Activated CD8-positive, alpha-beta memory T cell treated with anti-CD3 and anti-CD28 coated beads for 4 hours (primary cell): ENCODE results near the gene NEGR1.

Experiments used
- DNase-seq, 2 donors: peaks; one replicate each; pipeline ENCODE4 v3.0.0-alpha.2; 2020; ENCODE audit warnings: low read depth in 2 of 2

NEGR1 gene

DNA sequence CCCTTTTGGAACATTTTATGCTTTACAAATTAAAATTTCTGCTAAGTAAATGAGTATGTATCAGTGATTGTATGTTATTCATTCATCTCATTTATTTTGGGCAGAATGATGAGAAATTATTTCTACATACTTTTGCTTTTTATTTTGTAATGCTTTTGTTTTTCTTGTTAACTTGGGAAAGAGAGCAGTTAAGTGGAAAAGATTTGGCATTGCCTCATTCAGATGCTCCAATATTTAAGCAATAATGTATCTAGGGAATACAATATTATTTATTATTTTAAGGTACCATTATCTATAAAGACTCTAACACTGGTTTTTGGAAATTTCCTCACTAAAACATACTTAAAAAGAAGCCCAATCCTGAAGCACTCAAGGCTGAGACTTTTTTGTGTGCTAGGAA lies 431.8 kb downstream of the NEGR1 start:
- DNase-seq, result no peak

DNA sequence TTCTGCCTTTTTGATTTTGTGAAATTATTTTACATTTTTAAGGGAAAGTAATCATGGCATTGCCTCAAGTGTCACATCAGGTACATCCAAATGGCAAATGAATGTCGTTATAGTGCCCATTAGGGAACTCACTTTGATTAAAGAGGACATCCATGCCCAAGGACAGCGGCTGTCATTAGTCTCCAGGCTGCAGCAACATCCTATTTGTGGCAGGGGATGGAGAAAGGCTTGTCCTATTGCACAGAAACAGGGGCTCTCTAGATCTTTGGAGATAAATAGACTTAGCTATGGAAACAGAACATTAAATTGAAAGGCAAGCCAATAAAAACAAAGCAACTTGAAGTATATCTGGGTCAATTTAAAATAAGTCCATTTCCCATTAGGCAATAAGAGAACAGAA lies 439.3 kb downstream of the NEGR1 start:
- DNase-seq, result no peak

DNA sequence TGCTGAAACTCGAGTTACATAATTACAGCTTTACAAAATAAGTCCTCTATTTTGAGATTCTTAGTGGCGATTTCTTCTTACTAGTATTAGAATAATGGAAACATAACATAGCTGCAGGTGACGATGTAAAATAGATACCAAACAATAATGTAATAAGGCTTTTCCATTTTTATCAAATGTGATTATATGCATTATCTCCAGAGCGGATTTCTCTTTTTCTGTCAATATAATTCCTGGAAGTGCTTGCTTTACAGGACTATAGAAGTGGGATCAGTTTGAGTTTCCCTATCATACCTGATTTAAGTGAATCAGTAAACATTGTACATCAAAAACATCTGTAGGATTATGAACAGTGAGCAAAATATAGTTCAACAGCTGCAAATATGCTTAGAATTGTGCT lies 442.5 kb downstream of the NEGR1 start:
- DNase-seq, result no peak

DNA sequence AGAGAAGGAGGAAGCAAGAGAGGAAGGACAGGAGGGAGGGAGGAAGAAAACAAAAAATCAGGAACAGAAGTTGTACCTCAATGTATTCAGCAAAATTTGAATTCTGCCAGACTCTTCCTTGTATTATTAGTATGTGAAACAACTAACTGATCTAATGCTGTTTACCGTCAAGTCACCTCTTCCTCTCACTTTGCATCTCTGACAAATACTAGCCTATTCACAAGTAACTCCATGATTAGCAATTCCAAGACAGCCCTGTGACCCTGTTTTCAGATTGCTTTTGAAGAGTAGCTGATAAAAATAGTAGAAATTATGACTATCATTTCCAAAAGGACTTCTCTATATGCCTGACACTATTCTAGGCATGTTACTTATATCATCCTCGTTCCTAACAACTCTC lies 445.4 kb downstream of the NEGR1 start:
- DNase-seq, result no peak

DNA sequence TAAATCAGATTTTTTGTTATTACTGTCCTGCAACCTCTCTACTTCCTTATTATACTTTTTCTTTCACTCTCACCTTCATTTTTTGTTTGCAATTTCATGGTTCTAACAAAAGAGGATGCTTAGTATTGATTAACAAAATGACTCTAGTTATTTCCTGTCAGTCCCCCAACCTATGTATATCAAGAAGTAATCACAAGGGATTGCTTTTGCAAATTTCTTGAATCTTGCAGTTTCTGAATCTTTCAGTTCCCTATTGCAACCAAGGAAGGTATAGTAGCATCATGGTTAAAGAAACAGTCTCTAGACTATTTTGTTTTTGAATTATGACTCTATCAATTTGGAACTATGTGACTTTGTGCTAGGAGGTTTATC lies 446.9 kb downstream of the NEGR1 start:
- DNase-seq, result no peak

DNA sequence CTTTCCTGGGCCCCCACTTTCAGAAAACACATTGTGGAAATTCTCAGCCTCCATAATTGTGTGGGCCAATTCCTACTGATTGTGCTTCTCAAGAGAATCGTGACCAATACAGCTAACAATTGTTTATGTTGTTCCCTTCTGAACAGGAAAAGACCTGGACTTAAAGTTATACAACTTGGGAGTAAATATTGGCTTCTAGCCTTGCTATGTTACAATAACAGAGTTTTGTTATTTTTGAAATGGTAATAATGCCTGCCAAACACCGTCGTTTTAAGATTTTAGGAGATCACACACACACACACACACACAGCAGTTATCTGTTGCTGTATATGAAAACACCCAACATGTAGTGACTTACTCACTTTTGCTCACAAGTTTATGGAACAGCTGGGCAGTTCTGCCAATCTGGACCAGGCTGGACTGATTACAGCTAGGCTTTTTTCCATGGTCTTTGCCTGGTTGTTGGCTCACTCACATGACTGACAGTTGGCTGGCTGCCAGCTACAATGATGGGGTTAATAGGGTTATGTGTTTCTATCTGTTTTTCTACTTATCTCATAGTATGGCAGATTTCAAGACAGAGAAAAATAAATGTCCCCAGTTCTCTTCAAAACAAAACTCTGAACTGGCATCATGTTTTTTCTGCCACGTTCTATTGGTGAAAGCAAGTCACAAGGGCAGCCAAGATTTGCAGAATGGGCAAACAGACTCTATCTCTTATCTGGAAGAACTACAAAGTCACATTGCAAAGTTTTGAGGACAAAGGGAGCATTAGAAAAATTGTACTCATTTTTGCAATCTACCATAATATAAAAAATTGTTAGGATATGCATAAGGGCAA lies 447.5 kb downstream of the NEGR1 start:
- no peak for DNase-seq

DNA sequence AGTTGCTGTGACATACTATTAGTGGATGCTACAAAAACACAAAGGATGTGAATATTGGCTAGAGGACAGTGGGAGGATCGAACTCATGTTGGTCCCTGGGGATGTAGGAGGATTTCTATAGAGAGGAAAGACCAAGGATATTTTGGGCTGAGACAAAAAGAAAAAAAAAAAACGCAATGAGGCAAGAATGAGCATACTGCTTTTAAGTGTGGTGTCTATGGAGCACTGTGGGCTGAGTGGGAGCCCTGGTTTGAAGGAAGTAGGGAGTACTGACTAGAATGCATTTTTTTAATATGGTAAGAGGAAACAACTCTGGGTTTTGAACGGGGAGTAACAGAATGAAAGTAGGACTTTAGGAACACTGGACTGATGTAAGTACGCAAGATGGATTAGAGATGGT lies 450.7 kb downstream of the NEGR1 start:
- no peak for DNase-seq

DNA sequence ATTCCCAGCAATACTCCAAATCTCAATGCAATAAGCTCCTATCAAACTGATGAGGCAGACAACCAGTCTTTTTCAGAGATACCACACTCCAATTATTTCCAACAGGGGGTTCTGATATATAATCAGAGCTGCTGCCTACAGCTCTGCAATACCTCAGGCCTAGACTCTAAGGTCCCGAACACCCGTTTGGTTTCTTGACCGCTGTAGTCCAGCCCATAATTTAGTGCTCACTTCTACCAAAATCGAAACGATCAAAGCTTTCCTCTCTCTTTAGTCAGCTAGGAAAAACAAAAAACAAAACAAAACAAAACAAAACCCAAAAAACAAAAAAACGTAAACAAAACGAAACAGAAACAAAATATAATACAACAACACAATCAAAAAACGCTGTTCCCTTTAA lies 453.0 kb downstream of the NEGR1 start:
- no peak for DNase-seq

DNA sequence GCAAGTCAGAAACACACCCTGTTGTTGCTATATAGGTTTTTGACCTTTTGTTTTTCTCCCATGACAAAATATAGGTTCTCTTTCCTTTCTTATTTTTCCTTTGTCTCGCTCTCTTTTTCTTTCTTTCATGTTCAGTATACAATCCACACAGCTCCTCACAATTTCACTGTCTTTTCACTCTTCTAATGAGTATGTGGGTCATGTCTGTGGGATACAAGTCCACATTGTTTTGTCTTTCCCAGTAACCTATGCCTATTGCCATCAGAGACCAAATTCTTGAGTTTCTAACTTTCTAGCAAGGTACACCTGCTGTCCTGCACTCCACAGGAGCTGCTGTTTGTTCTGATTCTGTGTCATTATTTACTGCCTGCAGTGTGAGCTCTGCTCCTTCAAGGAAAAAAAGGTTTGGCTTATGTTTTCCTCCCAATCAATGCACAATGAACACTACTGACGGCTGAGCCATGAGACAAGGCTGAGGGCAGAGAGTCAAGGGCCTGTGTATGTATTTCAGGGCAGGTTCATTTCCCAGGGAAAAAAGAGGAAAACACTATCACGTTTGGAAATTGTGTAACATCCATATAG lies 453.8 kb downstream of the NEGR1 start:
- no peak for DNase-seq

DNA sequence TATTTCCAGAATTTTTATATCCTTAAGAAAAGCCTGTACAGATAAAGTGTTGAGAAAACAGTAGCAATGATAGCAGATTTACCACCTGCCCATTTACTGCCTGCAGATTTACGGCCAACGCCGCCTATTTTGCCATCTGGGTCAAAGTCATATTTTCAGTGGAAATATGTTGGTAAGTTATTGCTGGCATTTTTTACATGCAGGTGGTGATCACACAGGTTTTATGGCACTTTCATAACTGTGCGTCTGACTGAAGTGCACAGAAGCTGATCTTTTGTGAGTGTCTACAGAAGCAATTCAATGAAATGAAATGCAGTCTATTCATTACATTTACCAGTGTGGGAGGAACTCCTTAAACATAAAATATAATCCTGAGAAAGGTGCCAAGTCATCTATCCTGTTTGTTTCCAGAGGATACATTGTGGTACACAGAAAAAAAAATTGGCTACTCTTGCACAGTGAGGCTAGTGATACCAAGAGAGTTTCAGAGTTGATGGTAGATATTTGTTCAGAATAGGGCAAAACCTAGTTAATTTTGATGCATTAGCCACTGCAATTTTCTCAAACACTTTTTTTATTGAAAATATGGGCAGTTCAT lies 458.5 kb downstream of the NEGR1 start:
- DNase-seq, result no peak

DNA sequence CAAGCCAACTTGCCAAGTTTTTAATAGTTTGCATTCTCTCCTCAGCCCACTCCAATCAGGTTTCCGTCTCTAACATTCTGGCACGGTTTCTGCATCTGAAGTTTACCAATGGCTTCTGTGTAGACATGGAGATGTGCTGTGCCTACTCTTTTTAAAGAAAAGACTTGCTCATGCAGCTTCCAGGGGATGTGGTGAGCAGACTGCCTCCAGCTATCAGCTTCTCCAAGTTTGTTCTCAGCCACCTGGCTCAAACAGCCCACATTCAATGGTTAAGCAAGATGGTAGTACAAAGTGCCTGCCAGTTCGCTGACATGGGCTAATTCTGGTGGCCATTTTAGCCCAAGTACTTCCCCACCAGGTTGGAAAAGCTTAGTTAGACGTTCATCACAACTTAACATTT lies 465.3 kb downstream of the NEGR1 start:
- DNase-seq, result no peak

DNA sequence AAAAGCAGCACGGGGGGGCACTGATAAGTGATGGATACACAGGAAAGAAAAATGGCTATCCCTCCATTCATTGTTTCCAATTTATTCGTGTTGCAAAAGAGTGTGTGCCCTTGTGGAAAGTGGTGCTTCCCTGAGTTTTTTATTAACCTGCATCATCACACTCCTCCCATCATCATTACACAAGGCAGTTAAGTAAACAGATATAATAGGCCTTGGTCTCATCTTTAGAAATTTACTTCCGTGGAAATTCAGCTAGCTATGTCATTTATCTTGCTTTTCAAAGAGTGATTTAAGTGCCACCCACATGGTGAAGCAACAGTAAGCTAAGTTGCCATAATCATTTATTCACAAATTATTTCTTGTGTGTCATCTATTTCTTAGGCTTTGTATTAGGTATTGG lies 473.3 kb downstream of the NEGR1 start:
- no peak for DNase-seq

DNA sequence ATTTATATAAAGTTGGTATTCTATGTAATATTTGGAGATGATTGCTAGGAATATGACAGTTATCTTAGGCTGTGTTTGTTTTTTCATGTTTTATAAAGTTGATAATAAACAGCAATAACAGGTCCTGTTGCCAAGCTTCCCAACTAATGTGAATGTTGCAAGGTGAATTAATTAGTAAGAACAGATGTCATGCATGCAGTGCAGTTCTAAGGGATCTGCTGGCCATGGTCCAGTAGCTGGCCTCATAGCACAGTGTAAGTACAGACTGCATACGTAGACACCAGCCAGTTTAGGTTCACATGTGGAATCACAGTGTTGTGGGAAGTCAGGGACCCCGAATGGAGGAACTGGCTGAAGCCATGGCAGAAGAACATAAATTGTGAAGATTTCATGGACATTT lies 478.2 kb downstream of the NEGR1 start:
- DNase-seq, result no peak

DNA sequence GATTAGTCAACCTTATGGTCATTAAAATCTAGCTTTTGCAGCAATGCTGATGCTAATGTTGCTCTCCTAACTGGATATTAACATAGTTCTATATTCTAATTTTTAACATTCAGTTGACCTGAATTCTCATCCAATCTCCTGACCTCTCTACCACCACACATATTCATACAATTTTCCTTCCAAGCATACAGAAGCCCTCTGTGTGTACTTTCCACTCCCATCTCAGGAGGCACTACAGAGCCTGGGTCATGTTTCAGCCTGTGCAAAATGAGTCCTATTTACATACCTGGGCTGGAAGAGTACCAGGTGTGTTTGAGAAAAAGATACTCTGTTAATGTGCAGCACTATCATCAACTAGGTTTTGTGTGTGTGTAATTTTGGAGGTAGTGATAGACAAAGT lies 486.3 kb downstream of the NEGR1 start:
- DNase-seq, result no peak

DNA sequence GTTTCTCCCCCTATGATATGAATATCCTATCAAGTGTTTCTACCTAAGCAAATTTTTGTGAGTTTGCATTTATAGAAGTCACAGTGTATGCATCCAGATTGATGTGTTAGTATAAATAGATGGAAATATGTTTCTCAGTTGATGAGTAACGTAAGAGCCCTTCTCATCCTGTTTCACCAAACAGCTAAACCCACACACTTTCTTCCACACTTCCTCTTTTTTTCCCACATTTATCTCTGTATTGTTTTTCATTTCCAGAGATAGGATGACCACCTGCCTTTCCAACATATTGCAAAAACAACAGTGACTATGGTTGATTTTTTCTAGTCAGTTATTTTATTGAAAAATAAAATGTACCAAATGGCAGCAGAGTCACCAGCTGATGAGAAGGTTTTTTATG lies 490.1 kb downstream of the NEGR1 start:
- DNase-seq, result no peak

DNA sequence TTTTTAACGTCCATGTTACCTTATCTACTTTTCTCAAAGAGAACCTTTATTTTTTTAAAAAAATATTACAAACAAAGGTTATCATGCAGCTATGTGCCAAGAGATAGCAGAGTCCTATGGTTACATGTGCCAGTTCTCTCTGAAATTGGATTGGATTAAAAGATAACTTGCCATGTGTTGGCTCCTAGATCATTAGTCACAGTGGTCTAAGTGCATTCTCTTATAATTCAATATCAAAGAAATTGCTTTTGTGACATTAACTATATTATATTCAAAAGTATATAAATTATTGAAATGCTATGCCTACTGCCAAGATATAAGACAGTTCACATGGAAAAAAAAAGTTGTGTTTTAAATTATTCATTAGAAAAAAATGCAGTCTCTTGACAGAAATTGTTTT lies 494.2 kb downstream of the NEGR1 start:
- no peak for DNase-seq

DNA sequence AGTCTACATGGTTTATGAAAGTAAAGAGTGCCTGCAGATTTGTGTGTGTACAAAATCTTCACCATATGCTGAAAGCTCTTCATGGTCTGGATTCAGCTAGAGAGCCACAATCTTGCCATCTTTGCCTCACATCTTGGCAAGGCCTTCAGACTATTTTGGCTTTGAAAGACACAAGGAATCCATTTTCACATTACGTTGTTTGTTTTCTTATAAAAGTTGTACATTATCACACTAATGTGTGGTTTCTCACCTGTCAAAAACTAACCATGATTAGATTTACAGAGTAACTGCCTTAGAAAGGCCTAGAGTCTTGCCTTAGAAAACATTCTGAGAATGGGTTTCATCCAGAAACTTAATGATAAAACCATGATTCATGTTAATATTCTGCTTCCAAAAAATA lies 494.6 kb downstream of the NEGR1 start:
- DNase-seq, result no peak

DNA sequence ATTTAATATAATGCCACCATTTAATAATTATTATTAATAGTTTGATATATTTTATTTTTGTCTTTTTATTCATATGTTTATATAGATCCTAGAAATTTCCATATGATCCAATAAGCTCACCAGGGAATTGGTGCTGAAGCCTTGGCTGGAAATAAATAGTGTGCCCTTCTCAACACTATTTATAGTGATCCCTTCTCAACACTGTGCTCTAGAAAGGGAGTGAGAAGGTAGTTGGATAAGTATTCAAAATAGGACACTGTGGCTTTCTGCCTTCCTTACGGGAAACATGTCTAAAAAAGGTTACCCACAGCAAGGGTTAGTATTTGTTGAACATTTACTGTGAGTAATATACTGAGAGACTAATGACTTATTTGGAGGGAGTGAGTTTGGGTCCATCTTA lies 496.1 kb downstream of the NEGR1 start:
- no peak for DNase-seq

DNA sequence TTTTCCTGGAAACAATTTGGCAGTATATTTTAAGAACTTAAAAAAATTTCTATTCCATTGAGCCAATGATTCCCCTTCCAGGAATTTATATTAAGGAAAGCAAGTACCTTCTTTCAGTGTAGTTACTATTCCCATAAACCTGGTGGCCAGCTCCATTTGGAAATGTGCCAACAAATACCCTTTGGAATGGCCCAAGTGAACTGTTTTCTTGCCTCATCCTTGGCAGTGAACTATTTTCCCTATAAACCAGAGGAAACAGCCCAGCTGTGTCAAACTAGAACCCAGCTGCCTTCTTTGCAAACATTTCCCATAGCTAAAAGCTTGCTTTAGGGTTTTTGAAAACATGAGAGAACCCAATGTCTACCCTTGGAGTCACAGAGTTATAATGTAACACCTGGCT lies 496.9 kb downstream of the NEGR1 start:
- no peak for DNase-seq

DNA sequence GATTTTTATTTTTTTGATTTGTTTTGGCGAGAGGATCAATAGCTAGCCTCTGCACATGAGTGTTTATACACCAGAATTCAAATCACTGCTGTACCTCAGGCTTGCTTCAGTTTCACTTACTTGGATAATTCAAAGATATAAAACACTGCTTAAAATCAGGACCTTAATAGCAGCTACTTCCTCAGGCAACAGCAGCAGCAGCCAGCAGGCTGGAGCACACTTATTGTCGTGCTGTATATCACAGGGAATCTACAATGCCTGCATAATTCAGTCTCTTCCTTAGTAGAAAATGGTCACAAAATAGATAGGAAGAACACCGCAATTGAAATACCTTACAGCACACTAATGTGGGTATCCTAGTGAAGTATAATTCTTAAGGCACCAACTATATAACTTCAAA lies 497.3 kb downstream of the NEGR1 start:
- DNase-seq, result no peak

DNA sequence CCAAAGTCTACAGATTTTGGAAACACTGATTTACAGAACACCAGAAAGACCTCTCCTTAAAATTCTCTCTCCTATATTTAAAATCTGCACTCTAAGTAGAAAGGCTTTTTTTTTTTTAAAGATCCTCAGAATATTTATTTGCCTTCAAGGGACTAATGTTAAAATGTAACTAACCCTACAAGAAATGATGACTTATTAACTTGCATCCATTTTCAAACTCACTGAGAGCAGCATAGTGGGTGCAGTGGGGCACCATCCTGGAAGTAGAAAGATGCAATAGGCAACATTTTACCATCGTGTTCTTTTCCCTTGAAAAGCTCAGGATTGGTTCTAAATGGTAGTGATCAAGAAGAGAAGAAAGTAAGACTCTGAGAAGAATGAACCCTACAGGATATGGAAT lies 498.1 kb downstream of the NEGR1 start:
- no peak for DNase-seq

DNA sequence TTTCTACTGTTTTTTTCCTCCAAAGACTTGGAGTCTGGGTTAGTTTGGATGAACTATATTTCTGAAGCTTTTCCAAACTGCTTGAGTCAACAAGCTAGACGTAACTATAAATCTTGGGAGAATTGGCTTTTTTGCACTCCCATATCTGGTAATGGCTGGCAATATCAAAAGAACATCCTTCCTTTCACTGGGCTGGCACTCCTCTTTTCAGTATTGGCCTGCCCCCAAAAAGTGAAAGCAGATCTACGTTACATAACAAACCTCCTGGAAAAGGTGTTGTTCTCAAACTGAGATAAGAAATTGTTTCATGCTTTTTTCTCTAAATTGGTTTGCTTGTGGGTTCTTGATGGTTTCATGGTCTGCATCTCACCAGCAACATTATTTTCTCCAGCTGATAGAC lies 499.3 kb downstream of the NEGR1 start:
- DNase-seq, result no peak

DNA sequence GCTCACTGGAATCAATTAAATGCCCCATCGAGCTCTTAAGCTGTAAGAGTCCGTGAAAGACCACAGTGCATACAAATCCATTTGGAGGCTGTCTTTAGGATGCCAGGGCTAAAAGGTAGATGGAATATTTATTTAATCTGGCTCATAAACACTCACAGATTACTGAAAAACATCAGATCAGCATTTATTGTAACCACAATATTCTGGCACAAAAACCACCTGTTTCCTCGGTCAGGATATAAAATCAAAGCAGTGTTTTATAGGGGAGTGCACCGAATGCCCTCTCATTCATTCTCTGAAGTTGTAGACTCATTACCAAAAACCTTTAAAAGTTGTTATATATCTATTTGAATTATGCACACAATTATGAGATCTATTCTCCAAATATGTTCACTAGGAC lies 500.9 kb downstream of the NEGR1 start:
- no peak for DNase-seq

DNA sequence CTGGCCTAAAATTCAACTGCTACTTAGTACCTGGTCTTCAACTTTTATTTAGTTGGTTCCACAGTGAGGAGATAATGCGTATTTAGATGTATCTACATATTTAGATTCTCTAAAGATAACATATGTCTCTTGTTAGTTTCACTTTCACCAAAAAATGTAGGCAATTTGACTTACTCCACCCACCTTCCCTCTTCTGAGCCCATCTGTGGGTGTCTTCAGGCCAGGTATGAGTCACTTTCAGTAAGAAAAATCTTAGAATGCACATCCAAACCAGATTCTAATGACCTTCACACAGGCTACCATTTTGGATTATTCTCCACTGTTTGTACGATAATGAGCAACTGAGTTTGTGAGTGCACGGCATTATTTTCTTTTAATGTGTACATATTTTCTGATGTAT lies 501.7 kb downstream of the NEGR1 start:
- no peak for DNase-seq
